ENCODE measurements around the gene BICRAL.

Gene BICRAL

DNA sequence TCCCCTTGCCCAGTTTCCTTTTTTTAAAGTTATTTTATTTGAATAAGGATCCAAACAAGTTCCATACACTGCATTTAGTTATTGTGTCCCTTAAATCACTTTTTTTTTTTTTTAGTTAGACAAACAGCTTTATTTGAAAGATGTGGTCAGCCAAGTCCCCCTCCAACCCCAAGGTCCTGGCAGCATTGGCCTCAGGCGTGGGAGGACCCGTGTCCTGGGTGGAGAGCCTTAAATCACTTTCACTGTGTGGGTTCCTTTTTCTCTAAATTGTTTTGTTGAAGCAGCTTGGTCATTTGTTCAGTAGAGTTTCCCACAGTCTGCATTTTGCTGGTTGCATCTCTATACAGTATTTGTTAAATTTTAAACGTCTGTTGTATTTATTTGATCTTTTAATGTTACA lies 30.8 kb upstream of the BICRAL start:
- ChIA-PET POLR2A (no interaction called here), CTCF (no interaction called here)
- no peak overlapping the region for H3K4me3 ChIP-seq (ENCODE audit: low read depth, low read length)
- no peak for DNase-seq (ENCODE audit: low read depth, low spot score)
- TF ChIP-seq, protein P1, sequence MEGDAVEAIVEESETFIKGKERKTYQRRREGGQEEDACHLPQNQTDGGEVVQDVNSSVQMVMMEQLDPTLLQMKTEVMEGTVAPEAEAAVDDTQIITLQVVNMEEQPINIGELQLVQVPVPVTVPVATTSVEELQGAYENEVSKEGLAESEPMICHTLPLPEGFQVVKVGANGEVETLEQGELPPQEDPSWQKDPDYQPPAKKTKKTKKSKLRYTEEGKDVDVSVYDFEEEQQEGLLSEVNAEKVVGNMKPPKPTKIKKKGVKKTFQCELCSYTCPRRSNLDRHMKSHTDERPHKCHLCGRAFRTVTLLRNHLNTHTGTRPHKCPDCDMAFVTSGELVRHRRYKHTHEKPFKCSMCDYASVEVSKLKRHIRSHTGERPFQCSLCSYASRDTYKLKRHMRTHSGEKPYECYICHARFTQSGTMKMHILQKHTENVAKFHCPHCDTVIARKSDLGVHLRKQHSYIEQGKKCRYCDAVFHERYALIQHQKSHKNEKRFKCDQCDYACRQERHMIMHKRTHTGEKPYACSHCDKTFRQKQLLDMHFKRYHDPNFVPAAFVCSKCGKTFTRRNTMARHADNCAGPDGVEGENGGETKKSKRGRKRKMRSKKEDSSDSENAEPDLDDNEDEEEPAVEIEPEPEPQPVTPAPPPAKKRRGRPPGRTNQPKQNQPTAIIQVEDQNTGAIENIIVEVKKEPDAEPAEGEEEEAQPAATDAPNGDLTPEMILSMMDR (IDR thresholded peaks at IDR 0.05; ENCODE audit: insufficient read depth, low read length, missing control alignments): no peak

DNA sequence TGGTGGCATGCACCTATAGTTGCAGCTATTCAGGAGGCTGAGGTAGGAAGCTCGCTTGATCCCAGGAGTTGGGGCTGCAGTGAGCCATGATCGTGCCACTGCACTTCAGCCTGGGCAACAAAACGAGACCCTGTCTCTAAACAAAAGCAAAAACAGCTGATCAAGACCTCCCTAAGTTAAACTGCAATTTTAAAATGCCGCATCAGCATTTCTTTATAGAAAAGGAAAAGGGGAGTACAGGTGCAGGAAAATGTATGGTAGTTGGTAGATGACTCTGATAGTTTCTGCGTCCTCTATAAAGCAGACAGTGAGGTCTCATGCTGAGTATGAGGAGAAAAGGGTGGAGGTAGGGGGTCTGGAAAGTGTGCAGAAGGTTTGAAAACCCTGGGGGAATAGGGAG lies 27.1 kb upstream of the BICRAL start:
- TF ChIP-seq, protein P1 (IDR thresholded peaks at IDR 0.05; ENCODE audit: insufficient read depth, low read length, missing control alignments): no peak
- no peak for DNase-seq (ENCODE audit: low read depth, low spot score)
- ChIA-PET POLR2A (no interaction called here), CTCF (interaction anchor here (1.4 kb wide), 1 partner anchor 93 kb away, joined by 5 read pairs; no protein-coding TSS in a partner anchor)
- H3K4me3 ChIP-seq (ENCODE audit: low read depth, low read length): no peak overlapping the region

DNA sequence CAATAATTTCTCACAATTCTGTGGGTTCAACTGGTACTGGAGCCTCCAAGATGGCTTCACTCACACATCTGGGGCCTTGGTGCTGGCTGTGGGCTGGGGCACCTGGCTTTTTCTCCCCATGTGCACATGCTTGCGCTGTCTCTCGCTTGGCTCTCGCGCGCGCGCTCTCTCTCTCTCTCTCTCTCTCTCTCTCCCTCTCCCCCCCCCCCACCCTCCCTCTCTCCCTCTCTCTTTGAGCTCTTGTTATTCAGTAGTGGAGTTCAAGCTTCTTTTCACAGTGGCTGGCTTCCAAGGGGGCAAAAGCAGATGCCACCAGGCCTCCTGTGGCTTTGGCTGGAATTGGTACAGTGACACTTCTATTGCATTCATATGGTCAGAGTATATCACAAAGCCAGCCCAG lies 25.1 kb upstream of the BICRAL start:
- POLR2A ChIA-PET: no interaction called here
- CTCF ChIA-PET: no interaction called here
- TF ChIP-seq, protein P1 (IDR thresholded peaks at IDR 0.05; ENCODE audit: insufficient read depth, low read length, missing control alignments): no peak
- H3K4me3 ChIP-seq (ENCODE audit: low read depth, low read length): no peak overlapping the region
- DNase-seq (ENCODE audit: low read depth, low spot score): no peak

DNA sequence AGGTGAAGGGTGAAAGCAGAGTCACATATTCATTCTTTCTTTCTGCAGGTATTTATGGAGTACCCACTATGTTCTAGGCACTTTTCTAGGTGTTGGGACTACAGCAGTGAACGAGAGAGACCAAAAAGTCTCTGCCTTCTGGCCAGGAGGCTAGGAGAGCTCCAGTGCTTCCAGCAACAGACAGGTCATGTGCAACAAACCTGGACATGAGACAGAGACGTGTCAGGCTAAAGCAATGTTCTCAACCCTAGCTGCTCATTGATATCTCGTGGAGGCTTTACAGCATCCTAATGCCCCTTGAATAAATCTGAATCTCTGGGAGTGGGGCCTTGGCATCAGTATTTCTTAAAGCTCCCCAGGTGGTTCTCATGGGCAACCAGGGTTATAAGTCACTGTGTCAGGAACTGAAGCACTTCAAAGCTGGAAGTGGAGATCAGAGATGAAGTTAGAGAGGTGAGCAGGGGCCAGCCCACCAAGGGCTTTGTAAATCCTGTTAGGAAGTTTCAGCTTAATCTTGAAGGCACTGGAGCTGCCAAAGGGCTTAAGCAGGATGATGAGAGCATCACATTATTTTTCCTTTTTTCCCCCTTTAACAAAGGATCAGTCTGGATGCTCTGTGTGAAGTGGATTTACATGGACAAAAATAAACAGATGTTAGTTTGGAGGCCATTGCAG lies 23.0 kb upstream of the BICRAL start:
- ChIA-PET POLR2A (no interaction called here), CTCF (interaction anchor here (0.8 to 0.9 kb wide), 2 partner anchors 12 to 15 kb away, joined by 3 read pairs; partner anchors contain the start of gene TBCC)
- DNase-seq (ENCODE audit: low read depth, low spot score): no peak
- no peak overlapping the region for H3K4me3 ChIP-seq (ENCODE audit: low read depth, low read length)
- TF ChIP-seq, protein P1 (IDR thresholded peaks at IDR 0.05; ENCODE audit: insufficient read depth, low read length, missing control alignments): no peak

DNA sequence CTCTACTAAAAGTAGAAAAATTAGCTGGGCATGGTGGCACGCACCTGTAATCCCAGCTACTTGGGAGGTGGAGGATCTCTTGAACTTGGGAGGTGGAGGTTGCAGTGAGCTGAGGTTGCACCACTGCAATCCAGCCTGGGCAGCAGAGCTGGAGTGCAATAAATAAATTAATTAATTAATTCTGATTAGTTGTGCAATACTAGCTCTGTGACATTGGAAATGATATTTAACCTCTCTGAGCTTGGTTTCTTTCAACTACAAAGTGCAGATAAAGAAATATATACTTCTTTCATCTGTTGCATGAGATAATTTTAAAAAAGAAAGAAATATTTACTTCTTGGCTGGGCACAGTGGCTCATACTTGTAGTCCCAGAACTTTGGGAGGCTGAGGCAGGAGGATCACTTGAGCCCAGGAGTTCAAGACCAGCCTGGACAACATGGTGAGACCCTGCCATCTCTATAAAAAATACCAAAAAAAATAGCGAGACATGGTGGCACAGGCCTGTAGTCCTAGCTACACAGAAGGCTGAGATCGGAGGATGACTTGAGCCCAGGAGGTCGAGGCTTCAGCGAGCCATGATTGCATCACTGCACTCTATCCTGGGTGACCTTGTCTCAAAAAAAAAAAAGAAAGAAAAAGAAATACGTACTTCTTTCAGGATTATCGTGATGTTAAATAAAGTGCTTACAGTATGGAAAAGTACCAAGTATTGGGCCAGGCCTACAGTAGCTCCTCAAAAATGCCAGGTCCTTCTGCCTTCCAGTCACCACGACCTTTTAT lies 20.4 kb upstream of the BICRAL start:
- no peak for DNase-seq (ENCODE audit: low read depth, low spot score)
- POLR2A ChIA-PET: interaction anchor here (0.8 kb wide), 1 partner anchor 14 kb away, joined by 4 read pairs; no protein-coding TSS in a partner anchor
- H3K4me3 ChIP-seq (ENCODE audit: low read depth, low read length): no peak overlapping the region
- CTCF ChIA-PET: interaction anchor here (1.5 to 1.7 kb wide), 2 partner anchors 35 to 137 kb away, joined by 3 to 4 read pairs; no protein-coding TSS in a partner anchor
- TF ChIP-seq, protein P1 (IDR thresholded peaks at IDR 0.05; ENCODE audit: insufficient read depth, low read length, missing control alignments): no peak

DNA sequence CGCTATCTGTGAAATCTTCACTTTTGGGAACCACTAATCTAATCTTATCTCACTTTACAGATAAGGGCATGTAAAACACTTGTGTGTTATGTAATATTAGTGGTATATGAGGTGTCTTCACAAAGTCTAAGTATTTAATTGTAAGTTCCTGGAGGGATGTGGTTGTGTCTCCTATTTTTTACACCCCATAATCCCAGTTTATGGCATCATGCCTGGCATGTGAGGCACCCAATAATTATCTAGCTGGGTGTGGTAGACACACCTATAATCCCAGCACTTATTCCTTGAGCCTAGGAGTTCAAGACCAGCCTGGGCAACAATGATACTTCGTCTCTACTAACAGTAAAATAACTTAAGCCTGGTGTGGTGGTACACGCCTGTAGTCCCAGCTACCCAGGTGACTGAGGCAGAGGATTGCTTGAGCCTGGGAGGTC lies 19.4 kb upstream of the BICRAL start:
- ChIA-PET CTCF (interaction anchor here (1.5 to 1.7 kb wide), 2 partner anchors 36 to 136 kb away, joined by 3 to 4 read pairs; no protein-coding TSS in a partner anchor), POLR2A (no interaction called here)
- TF ChIP-seq, protein P1 (IDR thresholded peaks at IDR 0.05; ENCODE audit: insufficient read depth, low read length, missing control alignments): no peak
- H3K4me3 ChIP-seq (ENCODE audit: low read depth, low read length): no peak overlapping the region
- no peak for DNase-seq (ENCODE audit: low read depth, low spot score)
